Measurements from ENCODE around the gene HS3ST5.

GRCh38 chr6:114310053-114310452 is 32.8 kb downstream of the HS3ST5 start:
- TF ChIP-seq CTCF (IDR thresholded peaks at IDR 0.05) (no peak), USF2 (CRISPR knock-in tag; IDR thresholded peaks at IDR 0.05) (no peak), ESRRA (CRISPR knock-in tag; IDR thresholded peaks at IDR 0.05; ENCODE audit: borderline replicate concordance) (no peak), ZSCAN18 (CRISPR knock-in tag; IDR thresholded peaks at IDR 0.05) (no peak), HMGA2 (CRISPR knock-in tag; IDR thresholded peaks at IDR 0.05) (no peak), NR3C1 (CRISPR knock-in tag; conservative IDR thresholded peaks at IDR 0.05; ENCODE audit: low read depth) (no peak)

Measured in WTC11 (cell line).